K562 (cell line): ENCODE measurements around the gene CFD. TPM values are rescaled to one million over a fixed set of nuclear protein-coding genes. Genes with fewer than 3 reads are reported as not detected.

Source experiments
- ATAC-seq: fragments of 200-7000 bp; cut with Tn5 transposase; 3 replicates; pipeline ENCODE4 v1.9.1; 2020; ENCODE audit warnings: moderate library complexity
- BruUV-seq: library from RNA; stranded (reverse); fragments of 400-500 nt; replicated peaks from 2 replicates; lab custom pipeline; 2021; lab: Mats Ljungman, UMichigan
- CTCF ChIA-PET: fragments of 300-600 bp; formaldehyde crosslinking; extraction: SDS; loops from one replicate; lab custom pipeline; 2021; ENCODE audit warnings: low intra/inter-chr PET ratio; lab: Yijun Ruan, JAX
- POLR2A ChIA-PET: fragments of 300-600, 350-650 bp; sonication (Branson Sonifier 250); formaldehyde crosslinking; extraction: SDS; loops from one replicate; lab custom pipeline; 2021; ENCODE audit warnings: antibody characterized with exemption, inconsistent platforms; lab: Yijun Ruan, JAX
- DNase-seq, 4 experiments: peaks; one replicate each; pipeline versions ENCODE4 v3.0.0 to v3.0.0-alpha.2; 2011 to 2018; ENCODE audit warnings: low spot score in 3 of 4, mixed read lengths in 3 of 4; ENCODE audit errors: extremely low read depth in 1 of 4
- FAIRE-seq: peaks from 2 replicates; lab custom pipeline; 2011; peaks lifted over from hg19 to GRCh38; lab: Jason Lieb, UNC
- H2AFZ ChIP-seq: 2 replicates; pipeline ENCODE4 v1.6.0; 2011; ENCODE audit warnings: low read depth, low read length, control low read depth, inconsistent platforms
- H3K27ac ChIP-seq: fragments of 200-600 bp; 3 replicates; pipeline ENCODE4 v1.8.0; 2011; ENCODE audit warnings: low read depth, mild to moderate bottlenecking, control low read depth, inconsistent platforms, low read length, moderate library complexity, mixed read lengths; ENCODE audit errors: extremely low read depth
- H3K27me3 ChIP-seq, 2 experiments: fragments of 300-600 bp in 1 of 2; 2 replicates in 1 of 2; 3 replicates in 1 of 2; pipeline versions ENCODE4 v1.6.0 to v1.8.0; 2011; ENCODE audit warnings: inconsistent platforms in 2 of 2, low read length in 2 of 2, mild to moderate bottlenecking in 1 of 2, mixed read lengths in 1 of 2, moderate library complexity in 1 of 2; ENCODE audit not compliant: control insufficient read depth in 2 of 2, insufficient read depth in 2 of 2
- H3K36me3 ChIP-seq: fragments of 300-600 bp; 3 replicates; pipeline ENCODE4 v1.8.0; 2011; ENCODE audit warnings: mild to moderate bottlenecking, low read length, inconsistent platforms; ENCODE audit not compliant: control insufficient read depth, insufficient read depth
- H3K4me1 ChIP-seq, 2 experiments: fragments of 200-600 bp in 1 of 2; replicated peaks in 1 of 2; 2 replicates in 1 of 2; 3 replicates in 1 of 2; pipeline versions ENCODE4 v1.5.1 to v1.8.0; 2011; ENCODE audit warnings: inconsistent platforms in 2 of 2, low read length in 2 of 2, mild to moderate bottlenecking in 1 of 2, mixed read lengths in 1 of 2, moderate library complexity in 1 of 2; ENCODE audit not compliant: control insufficient read depth in 2 of 2, insufficient read depth in 2 of 2
- H3K4me2 ChIP-seq: 2 replicates; pipeline ENCODE4 v1.6.1; 2011; ENCODE audit warnings: low read length, control low read depth, inconsistent platforms, mixed read lengths; ENCODE audit not compliant: insufficient read depth
- H3K4me3 ChIP-seq: fragments of 200-600 bp; sonication (generic), shearing (Covaris generic); 2 replicates; pipeline ENCODE4 v1.5.1; 2016; ENCODE audit warnings: control low read depth, inconsistent platforms
- H3K79me2 ChIP-seq: fragments of 200-600 bp; 3 replicates; pipeline ENCODE4 v1.8.0; 2011; ENCODE audit warnings: low read length, inconsistent platforms; ENCODE audit not compliant: control insufficient read depth, insufficient read depth
- H3K9ac ChIP-seq, 2 experiments: 2 replicates each; pipeline versions ENCODE4 v1.6.0 to v1.6.1; 2011; ENCODE audit warnings: low read depth in 2 of 2, low read length in 2 of 2, control low read depth in 1 of 2, inconsistent platforms in 1 of 2, mild to moderate bottlenecking in 1 of 2, mixed read lengths in 1 of 2; ENCODE audit not compliant: insufficient read depth in 1 of 2
- H3K9me1 ChIP-seq: one replicate; pipeline ENCODE4 v1.6.0; 2011; ENCODE audit warnings: inconsistent platforms, mild to moderate bottlenecking, low read length, moderate library complexity; ENCODE audit not compliant: control insufficient read depth, insufficient read depth
- H3K9me3 ChIP-seq: replicated peaks from 2 replicates; pipeline ENCODE4 v1.5.1; 2011; ENCODE audit warnings: low read depth, low read length, inconsistent platforms; ENCODE audit not compliant: control insufficient read depth, insufficient read depth
- H4K20me1 ChIP-seq: replicated peaks from 2 replicates; pipeline ENCODE4 v1.6.1; 2011; ENCODE audit warnings: low read length, inconsistent platforms, mixed read lengths; ENCODE audit not compliant: control insufficient read depth, insufficient read depth
- AFF4 ChIP-seq: sonication (generic); formaldehyde crosslinking; IDR thresholded peaks from 2 replicates; pipeline ENCODE4 v1.8.0; 2023; ENCODE audit warnings: mild to moderate bottlenecking, missing genetic modification reagents
- EGR1 ChIP-seq: fragments of 450-650 bp; conservative IDR thresholded peaks from 2 replicates; pipeline ENCODE4 v1.6.1; 2017; ENCODE audit warnings: mild to moderate bottlenecking
- EP400 ChIP-seq: fragments of 450-650 bp; IDR thresholded peaks from 2 replicates; pipeline ENCODE4 v1.6.1; 2017; ENCODE audit warnings: antibody characterized with exemption, mild to moderate bottlenecking, moderate library complexity
- FIP1L1 ChIP-seq: fragments of 200-400 bp; formaldehyde crosslinking; IDR thresholded peaks from 2 replicates; pipeline ENCODE4 v1.6.1; 2018; ENCODE audit warnings: mild to moderate bottlenecking, low read depth, low read length; ENCODE audit not compliant: poor library complexity, severe bottlenecking
- FOXK1 ChIP-seq: sonication (generic); formaldehyde crosslinking; IDR thresholded peaks from 2 replicates; pipeline ENCODE4 v1.8.0; 2022; ENCODE audit warnings: missing genetic modification reagents, mild to moderate bottlenecking, borderline replicate concordance
- ILF3 ChIP-seq: fragments of 450-650 bp; IDR thresholded peaks from 2 replicates; pipeline ENCODE4 v1.6.1; 2018; ENCODE audit warnings: antibody characterized with exemption, mild to moderate bottlenecking, moderate library complexity, borderline replicate concordance
- KDM2B ChIP-seq: fragments of 250-450 bp; sonication (Bioruptor Pico); IDR thresholded peaks from 2 replicates; pipeline ENCODE4 v1.8.0; 2021; ENCODE audit warnings: mild to moderate bottlenecking, moderate library complexity
- MEF2A ChIP-seq: IDR thresholded peaks from 2 replicates; pipeline ENCODE4 v1.6.1; 2011; ENCODE audit warnings: low read depth, mild to moderate bottlenecking, low read length, moderate library complexity; ENCODE audit not compliant: control insufficient read depth
- NFIX ChIP-seq: fragments of 250-450 bp; sonication (Bioruptor Pico); IDR thresholded peaks from 2 replicates; pipeline ENCODE4 v1.4.0; 2020; ENCODE audit warnings: low read depth, mild to moderate bottlenecking, moderate library complexity
- NFXL1 ChIP-seq: fragments of 450-650 bp; formaldehyde crosslinking; IDR thresholded peaks from 2 replicates; pipeline ENCODE4 v1.4.0; 2021; ENCODE audit warnings: mild to moderate bottlenecking
- NRF1 ChIP-seq, 2 experiments: fragments of 450-650 bp; IDR thresholded peaks in 1 of 2; conservative IDR thresholded peaks in 1 of 2; 2 replicates each; pipeline ENCODE4 v1.6.1; 2014; ENCODE audit warnings: mild to moderate bottlenecking in 2 of 2
- RBM22 ChIP-seq: fragments of 200-400 bp; formaldehyde crosslinking; IDR thresholded peaks from 2 replicates; pipeline ENCODE4 v1.6.1; 2018; ENCODE audit warnings: low read length, low read depth; ENCODE audit not compliant: poor library complexity, severe bottlenecking
- RBM25 ChIP-seq: fragments of 200-400 bp; formaldehyde crosslinking; IDR thresholded peaks from 2 replicates; pipeline ENCODE4 v1.6.1; 2018; ENCODE audit warnings: low read length, low read depth, moderate library complexity; ENCODE audit not compliant: severe bottlenecking
- SIRT6 ChIP-seq: IDR thresholded peaks from one replicate; pipeline ENCODE4 v1.6.1; 2012; ENCODE audit warnings: low read depth, mild to moderate bottlenecking, control low read depth, inconsistent platforms, low read length, moderate library complexity
- SMC3 ChIP-seq: conservative IDR thresholded peaks from 2 replicates; pipeline ENCODE4 v1.6.1; 2011; ENCODE audit warnings: low read depth, low read length, improper control_type of control experiment; ENCODE audit not compliant: insufficient read depth
- TBP ChIP-seq: optimal IDR thresholded peaks from 2 replicates; pipeline ENCODE3; 2011; ENCODE audit warnings: low read depth, low read length, improper control_type of control experiment
- ZNF232 ChIP-seq: sonication (generic); formaldehyde crosslinking; IDR thresholded peaks from 2 replicates; pipeline ENCODE4 v1.8.0; 2022; ENCODE audit warnings: mild to moderate bottlenecking, missing genetic modification reagents
- ZNF766 ChIP-seq: fragments of 200-800 bp; sonication (Bioruptor generic); conservative IDR thresholded peaks from 2 replicates; pipeline ENCODE4 v1.6.1; 2016; ENCODE audit warnings: missing genetic modification characterization, missing compliant biosample characterization
- WGBS: fragments of 100-300 bp; shearing (Covaris generic); methylation state at CpG from one replicate; pipeline ENCODE4 v1.1.6; 2016; ENCODE audit warnings: low coverage, mixed read lengths; ENCODE audit not compliant: insufficient coverage; ENCODE audit errors: missing lambda C conversion rate; 5-methylcytosine and 5-hydroxymethylcytosine counted together
- in situ Hi-C: fragments of 300-500 bp; cut with MboI; formaldehyde crosslinking; loops from 4 replicates; pipeline ENCODE4 v1.15.0; 2018; ENCODE audit warnings: inconsistent platforms, mixed read lengths
- intact Hi-C: fragments of 100-400 bp; cut with micrococcal nuclease; formaldehyde crosslinking; loops from 2 replicates; pipeline ENCODE4 v1.14.2; 2022
- polyA plus RNA-seq, 8 experiments: library from polyadenylated mRNA; depleted of rRNA in 4 of 8; stranded (reverse) in 5 of 8; unstranded in 3 of 8; fragments of >200 nt; fragmentation: Nextera tagmentation in 2 of 8; fragmentation: Illumina TruSeq in 1 of 8; extraction: Ambion mirVana in 2 of 8; extraction: Trizol in 1 of 8; gene quantifications; 2 replicates each; pipeline versions ENCODE4 v1.2.1 to v1.2.3, GENCODE V29; 2011 to 2014; ENCODE audit warnings: inconsistent platforms in 1 of 8, missing spikeins in 1 of 8
- total RNA-seq, 7 experiments: library from RNA; depleted of rRNA in 6 of 7; stranded (reverse); fragments of >200 nt in 6 of 7; fragmentation: Illumina TruSeq in 2 of 7; extraction: Trizol in 2 of 7; gene quantifications; 2 replicates each; pipeline versions ENCODE4 v1.2.1 to v1.2.3, GENCODE V29; 2011 to 2021; ENCODE audit warnings: low replicate concordance in 1 of 7

Gene CFD
- total and polyA plus RNA-seq, 9 of the 15 experiments (the other 6 are each of a cell fraction or from before 2014, with no cell fraction given): 0.52 to 59.4 (median 7.6) TPM

DNA sequence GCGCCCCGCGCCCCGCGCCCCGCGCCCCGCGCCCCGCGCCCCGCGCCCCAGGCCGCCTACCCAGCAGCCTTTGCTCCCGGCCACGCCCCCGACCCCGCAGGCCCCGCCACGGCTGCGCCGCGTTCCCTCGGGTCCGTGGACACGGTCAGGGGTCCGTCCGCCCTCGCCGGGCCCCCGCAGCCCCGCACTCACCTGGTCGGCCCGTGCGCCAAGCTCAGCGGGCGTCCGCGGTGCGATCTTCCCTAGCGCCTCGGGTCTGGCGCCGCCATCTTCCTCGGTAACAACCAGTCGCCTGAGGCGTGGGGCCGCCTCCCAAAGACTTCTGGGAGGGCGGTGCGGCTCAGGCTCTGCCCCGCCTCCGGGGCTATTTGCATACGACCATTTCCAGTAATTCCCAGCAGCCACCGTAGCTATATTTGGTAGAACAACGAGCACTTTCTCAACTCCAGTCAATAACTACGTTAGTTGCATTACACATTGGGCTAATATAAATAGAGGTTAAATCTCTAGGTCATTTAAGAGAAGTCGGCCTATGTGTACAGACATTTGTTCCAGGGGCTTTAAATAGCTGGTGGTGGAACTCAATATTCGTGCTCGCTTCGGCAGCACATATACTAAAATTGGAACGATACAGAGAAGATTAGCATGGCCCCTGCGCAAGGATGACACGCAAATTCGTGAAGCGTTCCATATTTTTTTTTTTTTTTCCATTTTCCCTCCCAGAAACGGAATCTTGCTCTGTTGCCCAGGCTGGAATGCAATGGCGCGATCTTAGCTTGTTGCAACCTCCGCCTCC lies 33.6 kb downstream of the CFD start, which contains the start of the genes MED16 and RNU6-9:
Gene MED16, minus strand, starts transcription at position 294 of the 796 bp plus-strand sequence. CDS start 2,056 bp downstream, outside the sequence.
Gene RNU6-9, plus strand, starts transcription at position 591 of the 796 bp plus-strand sequence.
- WGBS: 0% methylated on average over 42 of the region's 69 CpGs
- peak; percentile 91 for ATAC-seq
- H3K36me3 ChIP-seq: peaks cover 40% of the 10 kb centered on the region; the same call in 2 of the 3 replicates
- ChIA-PET POLR2A (interaction anchor here (0.6 to 2.9 kb wide), 8 partner anchors 10 to 376 kb away, joined by 3 to 15 read pairs (median 4); partner anchors contain the start of genes CIRBP and PRTN3), CTCF (interaction anchor here (1.3 kb wide), 1 partner anchor 25 kb away, joined by 3 read pairs; no protein-coding TSS in a partner anchor)
- intact Hi-C loops: loop anchor here (2.0 kb wide), 1 partner anchor 14 kb away; no protein-coding TSS in a partner anchor
- no peaks in the 10 kb centered on the region for H3K9me3 ChIP-seq
- H3K79me2 ChIP-seq: peaks cover 34% of the 10 kb centered on the region
- peak within 1 kb of the TSS; percentile 100 for H3K27ac ChIP-seq
- H3K9me1 ChIP-seq: no peaks in the 10 kb centered on the region
- peak; percentile 87 to 95 (median 91) for DNase-seq
- TSS peak; percentile 98 for BruUV-seq
- H2AFZ ChIP-seq: peak within 1 kb of the TSS; percentile 95
- peak; percentile 95 for FAIRE-seq
- H4K20me1 ChIP-seq: peaks cover 6% of the 10 kb centered on the region
- peak within 1 kb of the TSS; percentile 92 to 95 for H3K9ac ChIP-seq
- H3K4me2 ChIP-seq: peak within 1 kb of the TSS; percentile 83
- peaks cover 9 to 68% of the 10 kb centered on the region in 2 experiments; a peak in 4 of 5 replicates for H3K4me1 ChIP-seq
- in situ Hi-C loops: no loop called here
- peak within 1 kb of the TSS; percentile 79 for H3K4me3 ChIP-seq
- no peaks in the 10 kb centered on the region for H3K27me3 ChIP-seq
- TF ChIP-seq SMC3: 0 out of 2 replicates have a peak, but pooled peaks have one; percentile 9
- peak; percentile 50 for TF ChIP-seq FIP1L1
- TF ChIP-seq RBM25: no peak
- 0 out of 2 replicates have a peak, but pooled peaks have one; percentile 30 for TF ChIP-seq KDM2B (CRISPR knock-in tag)
- 0 out of 2 replicates have a peak, but pooled peaks have one; percentile 66 for TF ChIP-seq AFF4 (CRISPR knock-in tag)
- TF ChIP-seq ILF3: peak; percentile 77; the same call in 1 of the 2 replicates
- no peak for TF ChIP-seq NFIX (CRISPR knock-in tag)
- 0 out of 2 replicates have a peak, but pooled peaks have one; percentile 27 for TF ChIP-seq EGR1
- no peak for TF ChIP-seq ZNF232 (CRISPR knock-in tag)
- no peak for TF ChIP-seq FOXK1 (CRISPR knock-in tag)
- peak; percentile 88 to 90 for TF ChIP-seq NRF1 (conservative IDR thresholded peaks at IDR 0.05 in 1 of 2, IDR thresholded peaks at IDR 0.05 in 1 of 2)
- TF ChIP-seq ZNF766 (CRISPR knock-in tag): peak; percentile 63
- TF ChIP-seq EP400: peak; percentile 68
- TF ChIP-seq RBM22: no peak
- TF ChIP-seq MEF2A: no peak
- no peak for TF ChIP-seq NFXL1 (CRISPR knock-in tag)
- TF ChIP-seq TBP: peak; percentile 98
- no peak for TF ChIP-seq SIRT6
